GM18502 (cell line): ENCODE results near the gene CACHD1.
"Not testable (repeated sequence)": the region's sequence is repeated elsewhere in the genome, so short reads cannot be mapped to it uniquely, and the experiment has no call there.

ENCODE experiments used
- ATAC-seq: cut with Tn5 transposase; IDR thresholded peaks from one replicate; pipeline ENCODE4 v1.9.1; 2021; ENCODE audit warnings: mild to moderate bottlenecking; ENCODE audit not compliant: unreplicated experiment, poor library complexity

Gene CACHD1

GRCh38 chr1:64685217-64685616 lies 215.3 kb downstream of the CACHD1 start:
- no peak for ATAC-seq

GRCh38 chr1:64685765-64686341 lies 215.9 kb downstream of the CACHD1 start:
- ATAC-seq: no peak

- ATAC-seq: peak; percentile 85
These were observed 217.1 kb downstream of the CACHD1 start for GRCh38 chr1:64686828-64687724.

GRCh38 chr1:64687725-64688327 lies 217.9 kb downstream of the CACHD1 start:
- ATAC-seq: no peak

- ATAC-seq: no peak
These were observed 221.7 kb downstream of the CACHD1 start for GRCh38 chr1:64691626-64692025.

- ATAC-seq: no peak
These were observed 223.0 kb downstream of the CACHD1 start for GRCh38 chr1:64692911-64693310.

- ATAC-seq: no peak
These were observed 223.5 kb downstream of the CACHD1 start for GRCh38 chr1:64693406-64693805.

- ATAC-seq: no peak
These were observed 226.9 kb downstream of the CACHD1 start for GRCh38 chr1:64696879-64697278.

- ATAC-seq: no peak
These were observed 229.4 kb downstream of the CACHD1 start for GRCh38 chr1:64699327-64699726.

GRCh38 chr1:64701071-64701470 lies 231.1 kb downstream of the CACHD1 start:
- no peak for ATAC-seq

- no peak for ATAC-seq
These were observed 232.0 kb downstream of the CACHD1 start for GRCh38 chr1:64701886-64702285.

- ATAC-seq: not testable (repeated sequence)
These were observed 232.7 kb downstream of the CACHD1 start for GRCh38 chr1:64702670-64703069.

- ATAC-seq: no peak
These were observed 233.7 kb downstream of the CACHD1 start for GRCh38 chr1:64703600-64703999.

GRCh38 chr1:64705591-64705990 lies 235.7 kb downstream of the CACHD1 start:
- ATAC-seq: no peak

- ATAC-seq: no peak
These were observed 241.3 kb downstream of the CACHD1 start for GRCh38 chr1:64711266-64711665.

- ATAC-seq: no peak
These were observed 242.1 kb downstream of the CACHD1 start for GRCh38 chr1:64712049-64712448.

- ATAC-seq: no peak
These were observed 245.3 kb downstream of the CACHD1 start for GRCh38 chr1:64715186-64715585.

GRCh38 chr1:64721135-64721534 lies 251.2 kb downstream of the CACHD1 start:
- no peak for ATAC-seq

GRCh38 chr1:64721576-64722145 lies 251.7 kb downstream of the CACHD1 start:
- ATAC-seq: no peak

- no peak for ATAC-seq
These were observed 257.9 kb downstream of the CACHD1 start for GRCh38 chr1:64727861-64728260.
